HepG2 (cell line): ENCODE measurements around the gene TOX4.

Experiments
- CHD2 ChIP-seq: IDR thresholded peaks from 2 replicates; pipeline ENCODE4 v1.6.1; 2011; ENCODE audit warnings: low read depth, low read length, improper control_type of control experiment
- SAFB2 ChIP-seq: sonication (generic); formaldehyde crosslinking; IDR thresholded peaks from 2 replicates; pipeline ENCODE4 v1.5.1; 2020; ENCODE audit warnings: missing genetic modification reagents, low read depth, mild to moderate bottlenecking, borderline replicate concordance
- TF ChIP-seq, protein P1 (sequence below): IDR thresholded peaks from 2 replicates; pipeline ENCODE4 v1.6.1; 2012; ENCODE audit warnings: inconsistent platforms

DNA sequence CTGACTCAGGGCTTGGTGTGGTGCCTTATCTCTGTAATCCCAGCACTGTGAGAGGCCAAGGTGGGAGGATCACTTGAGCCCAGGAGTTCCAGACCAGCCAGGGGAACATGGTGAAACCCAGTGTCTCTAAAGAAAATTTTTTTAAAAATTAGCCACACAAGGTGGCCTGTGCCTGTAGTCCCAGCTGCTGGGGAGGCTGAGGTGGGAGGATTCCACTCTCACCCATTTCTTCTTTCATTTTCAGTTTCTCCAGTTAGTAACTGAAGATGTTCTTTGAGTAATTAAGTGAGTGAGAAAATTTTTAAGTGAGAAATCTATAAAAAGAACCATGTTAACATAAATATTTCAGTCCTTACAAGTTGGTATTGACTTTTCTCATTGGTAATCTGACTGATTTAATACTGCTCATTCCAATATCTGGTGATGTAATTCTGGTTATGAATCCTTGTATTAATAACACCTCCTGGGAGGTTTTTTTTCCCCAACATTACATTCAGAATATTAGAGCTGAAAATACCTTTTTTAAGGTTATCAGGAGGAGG, 28.1 kb downstream of the TOX4 start:
- TF ChIP-seq SAFB2 (CRISPR knock-in tag) (no peak), CHD2 (no peak)
- TF ChIP-seq, protein P1, sequence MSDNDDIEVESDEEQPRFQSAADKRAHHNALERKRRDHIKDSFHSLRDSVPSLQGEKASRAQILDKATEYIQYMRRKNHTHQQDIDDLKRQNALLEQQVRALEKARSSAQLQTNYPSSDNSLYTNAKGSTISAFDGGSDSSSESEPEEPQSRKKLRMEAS: no peak
